Sigmoid colon (tissue), 7 donors: Measurements from ENCODE around the gene ATXN1. TPM values are rescaled to one million over a fixed set of nuclear protein-coding genes. Genes with fewer than 3 reads are reported as not detected.

Experiments used
- DNase-seq: peaks from one replicate; pipeline ENCODE4 v3.0.0-alpha.2; 2019
- H3K27ac ChIP-seq, 4 donors: fragments of 200-600 bp; sonication (generic); one replicate each; pipeline ENCODE4 v1.5.1; 2016 to 2019; ENCODE audit warnings: mild to moderate bottlenecking in 1 of 4
- H3K27me3 ChIP-seq, 3 donors: fragments of 200-600 bp; sonication (generic); one replicate each; pipeline ENCODE4 v1.5.1; 2019; ENCODE audit warnings: mild to moderate bottlenecking in 1 of 3
- H3K36me3 ChIP-seq, 4 donors: fragments of 200-600 bp; sonication (generic); one replicate each; pipeline ENCODE4 v1.5.1; 2016 to 2019
- H3K4me1 ChIP-seq, 4 donors: fragments of 200-600 bp; sonication (generic); one replicate each; pipeline ENCODE4 v1.5.1; 2017 to 2019
- H3K4me3 ChIP-seq, 4 donors: fragments of 200-600 bp; sonication (generic); one replicate each; pipeline ENCODE4 v1.5.1; 2017 to 2019; ENCODE audit warnings: mild to moderate bottlenecking in 2 of 4, moderate library complexity in 1 of 4
- H3K9me3 ChIP-seq, 4 donors: fragments of 200-600 bp in 3 of 4; sonication (generic) in 3 of 4; one replicate each; pipeline versions ENCODE4 v1.5.1 to v1.6.1; 2013 to 2019
- EP300 ChIP-seq, 4 donors: sonication (generic); formaldehyde crosslinking; IDR thresholded peaks; one replicate each; pipeline ENCODE4 v1.6.1; 2017; ENCODE audit warnings: antibody characterized with exemption in 4 of 4
- POLR2A ChIP-seq, 2 donors: fragments of 450-650 bp; IDR thresholded peaks; one replicate each; pipeline ENCODE4 v1.6.1; 2016; ENCODE audit warnings: antibody characterized with exemption in 2 of 2, mild to moderate bottlenecking in 2 of 2, moderate library complexity in 2 of 2
- POLR2AphosphoS5 ChIP-seq, 4 donors: sonication (generic); formaldehyde crosslinking; IDR thresholded peaks; one replicate each; pipeline ENCODE4 v1.6.1; 2017; ENCODE audit warnings: antibody characterized with exemption in 4 of 4
- WGBS, 2 donors: extraction: QIAGEN DNeasy Blood & Tissue Kit; methylation state at CpG; one replicate each; pipeline ENCODE4 v1.1.7; 2013; 5-methylcytosine and 5-hydroxymethylcytosine counted together
- intact Hi-C: fragments of 100-400 bp; cut with DNase I; formaldehyde crosslinking; loops from one replicate; pipeline ENCODE4 v1.15.1; 2023
- polyA plus RNA-seq, 3 donors: library from polyadenylated mRNA; stranded (reverse); fragments of 200-250 nt; gene quantifications; one replicate each; pipeline ENCODE4 v1.2.3, GENCODE V29; 2013
- total RNA-seq, 4 donors: library from RNA; depleted of rRNA; stranded (reverse); fragments of >200 nt; gene quantifications; one replicate each; pipeline ENCODE4 v1.1.0, GENCODE V29; 2016
- TF ChIP-seq, protein P1 (sequence below), 4 experiments: fragments of 450-650 bp in 3 of 4; fragments of 200-600 bp in 1 of 4; IDR thresholded peaks; one replicate each; pipeline ENCODE4 v1.5.1; 2016 to 2019; ENCODE audit warnings: antibody characterized with exemption in 4 of 4, mild to moderate bottlenecking in 3 of 4, moderate library complexity in 2 of 4
- donor health status: healthy with polysubstance abuse.
- donor health status: Bipolar disorder and iron deficiency.
- donor health status: healthy.

Gene ATXN1
- total and polyA plus RNA-seq, 7 donors = 4.8 to 95.3 (median 37.7) TPM

DNA sequence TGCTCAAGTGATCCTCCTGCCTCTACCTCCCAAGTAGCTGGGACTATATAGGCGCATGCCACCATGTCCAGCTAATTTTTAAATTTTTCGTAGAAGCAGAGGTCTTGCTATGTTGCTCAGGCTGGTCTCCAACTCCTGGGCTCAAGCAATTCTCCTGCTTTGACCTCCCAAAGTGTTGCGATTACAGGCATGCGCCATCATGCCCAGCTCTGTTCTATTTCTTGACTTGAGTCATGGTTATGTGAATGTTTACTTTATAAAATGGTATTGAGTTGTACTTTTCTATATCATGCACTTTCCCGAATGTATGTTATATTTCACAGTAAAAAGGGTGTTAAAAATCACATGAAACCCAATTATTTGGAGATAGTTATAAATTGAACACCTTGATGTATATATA is 17.3 kb upstream of the ATXN1 start:
- H3K4me3 ChIP-seq = no peak overlapping the region
- WGBS, 2 donors = 96 to 97% methylated on average over 5 of the region's 5 CpGs
- no peak for DNase-seq
- no peaks in the 10 kb centered on the region for H3K36me3 ChIP-seq
- TF ChIP-seq, protein P1, sequence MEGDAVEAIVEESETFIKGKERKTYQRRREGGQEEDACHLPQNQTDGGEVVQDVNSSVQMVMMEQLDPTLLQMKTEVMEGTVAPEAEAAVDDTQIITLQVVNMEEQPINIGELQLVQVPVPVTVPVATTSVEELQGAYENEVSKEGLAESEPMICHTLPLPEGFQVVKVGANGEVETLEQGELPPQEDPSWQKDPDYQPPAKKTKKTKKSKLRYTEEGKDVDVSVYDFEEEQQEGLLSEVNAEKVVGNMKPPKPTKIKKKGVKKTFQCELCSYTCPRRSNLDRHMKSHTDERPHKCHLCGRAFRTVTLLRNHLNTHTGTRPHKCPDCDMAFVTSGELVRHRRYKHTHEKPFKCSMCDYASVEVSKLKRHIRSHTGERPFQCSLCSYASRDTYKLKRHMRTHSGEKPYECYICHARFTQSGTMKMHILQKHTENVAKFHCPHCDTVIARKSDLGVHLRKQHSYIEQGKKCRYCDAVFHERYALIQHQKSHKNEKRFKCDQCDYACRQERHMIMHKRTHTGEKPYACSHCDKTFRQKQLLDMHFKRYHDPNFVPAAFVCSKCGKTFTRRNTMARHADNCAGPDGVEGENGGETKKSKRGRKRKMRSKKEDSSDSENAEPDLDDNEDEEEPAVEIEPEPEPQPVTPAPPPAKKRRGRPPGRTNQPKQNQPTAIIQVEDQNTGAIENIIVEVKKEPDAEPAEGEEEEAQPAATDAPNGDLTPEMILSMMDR (IDR thresholded peaks at IDR 0.05) = no peak
- TF ChIP-seq EP300 (IDR thresholded peaks at IDR 0.05) (no peak), POLR2A (IDR thresholded peaks at IDR 0.05) (no peak), POLR2AphosphoS5 (IDR thresholded peaks at IDR 0.05) (no peak)
- peaks cover 0 to 7% (median 2%) of the 10 kb centered on the region in 4 donors for H3K4me1 ChIP-seq
- no peaks in the 10 kb centered on the region for H3K27me3 ChIP-seq
- H3K9me3 ChIP-seq = peaks cover 0 to 2% (median 0%) of the 10 kb centered on the region in 4 donors
- no peak overlapping the region for H3K27ac ChIP-seq
- intact Hi-C loops = no loop called here

DNA sequence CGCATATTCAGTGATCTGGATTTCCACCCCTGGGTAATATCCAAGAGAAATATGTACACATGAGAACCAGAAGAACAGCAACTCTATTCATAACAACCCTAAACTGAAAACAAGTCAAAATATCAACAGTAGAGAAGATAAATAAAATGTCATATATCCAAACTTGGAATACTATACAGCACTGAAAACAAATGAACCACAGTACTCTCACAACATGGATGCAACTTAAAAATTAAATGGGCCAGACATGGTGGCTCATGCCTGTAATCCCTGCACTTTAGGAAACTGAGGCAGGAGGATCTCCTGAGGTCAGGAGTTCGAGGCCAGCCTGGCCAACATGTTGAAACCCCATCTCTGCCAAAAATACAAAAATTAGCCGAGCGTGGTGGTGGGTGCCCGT is 16.5 kb upstream of the ATXN1 start:
- intact Hi-C loops = no loop called here
- Histone ChIP-seq H3K9me3 (peaks cover 0 to 2% (median 0%) of the 10 kb centered on the region in 4 donors), H3K36me3 (no peaks in the 10 kb centered on the region), H3K27me3 (no peaks in the 10 kb centered on the region), H3K27ac (no peak overlapping the region), H3K4me3 (no peak overlapping the region), H3K4me1 (peaks cover 0 to 7% (median 2%) of the 10 kb centered on the region in 4 donors)
- TF ChIP-seq, protein P1 (IDR thresholded peaks at IDR 0.05) = no peak
- no peak for TF ChIP-seq EP300 (IDR thresholded peaks at IDR 0.05)
- TF ChIP-seq POLR2A (IDR thresholded peaks at IDR 0.05) = no peak
- no peak for TF ChIP-seq POLR2AphosphoS5 (IDR thresholded peaks at IDR 0.05)
- 96 to 97% methylated on average over 5 of the region's 5 CpGs for WGBS, 2 donors
- no peak for DNase-seq

DNA sequence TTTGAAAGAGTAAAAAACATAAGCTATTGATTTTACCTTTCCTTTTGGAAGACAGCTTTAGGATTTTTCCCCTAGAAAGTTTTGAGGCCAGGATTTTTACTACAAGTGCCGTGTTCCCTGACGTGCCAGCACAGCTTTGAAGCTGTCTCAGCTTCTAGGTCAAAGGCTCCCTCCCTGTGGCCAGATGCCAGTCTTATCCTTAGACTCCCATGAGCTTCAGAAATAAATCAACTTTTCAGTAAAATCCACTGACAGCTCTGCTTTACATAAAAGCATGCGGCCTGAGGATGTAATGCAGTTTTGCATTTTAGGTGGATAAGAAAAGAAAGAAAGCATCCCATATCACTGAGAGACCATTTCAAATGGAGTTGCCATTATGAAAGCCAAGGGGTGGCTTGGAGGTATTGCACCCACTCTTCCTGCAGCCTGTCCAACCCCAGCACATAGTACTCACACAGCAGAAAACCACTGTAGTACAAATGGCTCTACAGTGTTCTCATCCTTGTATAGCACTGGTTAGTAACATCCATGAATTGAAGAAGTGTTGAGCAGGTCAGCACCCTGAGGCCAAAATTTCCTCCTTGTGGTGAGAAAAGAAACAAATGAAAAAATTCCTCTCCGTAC is 15.2 kb upstream of the ATXN1 start:
- Histone ChIP-seq H3K4me3 (no peak overlapping the region), H3K27ac (no peak overlapping the region), H3K9me3 (peaks cover 0 to 2% (median 0%) of the 10 kb centered on the region in 4 donors), H3K27me3 (no peaks in the 10 kb centered on the region), H3K4me1 (peaks cover 0 to 6% (median 2%) of the 10 kb centered on the region in 4 donors), H3K36me3 (no peaks in the 10 kb centered on the region)
- WGBS, 2 donors = 37 to 73% methylated on average over 4 of the region's 4 CpGs
- intact Hi-C loops = no loop called here
- TF ChIP-seq, protein P1 (IDR thresholded peaks at IDR 0.05) = peak in 1 of 4 experiments; percentile 13
- no peak for TF ChIP-seq POLR2A (IDR thresholded peaks at IDR 0.05)
- no peak for DNase-seq

DNA sequence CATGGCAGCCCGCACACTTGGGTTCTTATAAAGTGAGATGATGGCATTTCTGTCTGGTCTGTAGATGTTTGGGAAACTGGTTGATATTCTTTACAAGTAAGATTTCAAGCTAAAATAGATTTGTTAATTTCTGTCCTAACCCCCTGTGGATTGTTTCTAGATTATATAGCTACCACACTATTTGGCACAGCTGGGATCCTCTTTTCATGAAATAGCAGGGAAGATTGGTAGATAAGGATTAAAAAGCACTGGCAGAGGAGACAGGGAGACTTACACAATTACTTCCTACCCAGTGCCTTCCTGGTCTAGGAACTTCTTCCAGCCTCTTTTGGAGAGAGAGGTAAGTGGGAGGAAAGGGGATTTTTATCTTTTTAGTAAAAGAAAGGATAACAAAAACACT is 13.2 kb upstream of the ATXN1 start:
- no peak for DNase-seq
- Histone ChIP-seq H3K27ac (no peak overlapping the region), H3K4me3 (no peak overlapping the region), H3K4me1 (peaks cover 0 to 19% (median 18%) of the 10 kb centered on the region in 4 donors), H3K36me3 (no peaks in the 10 kb centered on the region), H3K27me3 (no peaks in the 10 kb centered on the region), H3K9me3 (peaks cover 0 to 2% (median 0%) of the 10 kb centered on the region in 4 donors)
- intact Hi-C loops = no loop called here
- WGBS, 2 donors = 95 to 96% methylated on average over 1 of the region's 1 CpG
- TF ChIP-seq, protein P1 (IDR thresholded peaks at IDR 0.05) = no peak
- TF ChIP-seq POLR2A (IDR thresholded peaks at IDR 0.05) = no peak
- TF ChIP-seq POLR2AphosphoS5 (IDR thresholded peaks at IDR 0.05) = no peak
- TF ChIP-seq EP300 (IDR thresholded peaks at IDR 0.05) = no peak

DNA sequence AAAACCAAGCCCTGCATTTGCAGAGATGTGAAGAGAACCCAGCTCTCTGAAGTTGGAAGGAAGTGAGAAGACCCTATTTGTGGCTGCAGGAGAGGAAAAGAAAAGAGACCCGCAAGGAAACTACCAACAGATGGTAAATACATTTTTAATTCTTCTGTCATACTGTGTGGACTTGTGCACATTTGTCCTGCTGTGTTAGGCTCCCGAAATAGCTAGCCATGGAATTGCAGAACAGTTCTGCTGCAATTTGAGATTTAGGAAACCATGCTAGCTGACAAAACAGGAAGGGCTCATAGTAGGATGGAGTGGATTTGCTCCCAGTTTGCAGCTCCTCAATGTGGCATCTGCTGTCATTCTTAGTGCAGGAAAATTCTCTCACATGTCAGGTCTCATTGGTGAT is 12.1 kb upstream of the ATXN1 start:
- Histone ChIP-seq H3K36me3 (no peaks in the 10 kb centered on the region), H3K4me1 (peaks cover 0 to 30% (median 29%) of the 10 kb centered on the region in 4 donors), H3K4me3 (no peak overlapping the region), H3K9me3 (peaks cover 0 to 2% (median 0%) of the 10 kb centered on the region in 4 donors), H3K27me3 (no peaks in the 10 kb centered on the region), H3K27ac (no peak overlapping the region)
- intact Hi-C loops = no loop called here
- WGBS, 2 donors = 72 to 91% methylated on average over 2 of the region's 2 CpGs
- DNase-seq = no peak
- TF ChIP-seq EP300 (IDR thresholded peaks at IDR 0.05) = no peak
- TF ChIP-seq, protein P1 (IDR thresholded peaks at IDR 0.05) = no peak
- no peak for TF ChIP-seq POLR2A (IDR thresholded peaks at IDR 0.05)
- TF ChIP-seq POLR2AphosphoS5 (IDR thresholded peaks at IDR 0.05) = no peak
